GM12878 (cell line): ENCODE measurements around the gene ZNF43.

Source experiments
- ATF2 ChIP-seq: IDR thresholded peaks from 2 replicates; pipeline ENCODE4 v1.6.1; 2012; ENCODE audit warnings: low read length, inconsistent platforms
- BCL3 ChIP-seq: IDR thresholded peaks from 2 replicates; pipeline ENCODE4 v1.6.1; 2011; ENCODE audit warnings: borderline replicate concordance, low read depth, mild to moderate bottlenecking, moderate library complexity, low read length; ENCODE audit not compliant: insufficient read depth, poor library complexity, severe bottlenecking
- BRCA1 ChIP-seq: IDR thresholded peaks from 2 replicates; pipeline ENCODE4 v1.6.1; 2011; ENCODE audit warnings: low read depth, low read length, improper control_type of control experiment
- CBFB ChIP-seq: IDR thresholded peaks from 2 replicates; pipeline ENCODE4 v1.6.1; 2016; ENCODE audit warnings: antibody characterized with exemption, low read depth
- CHD2 ChIP-seq: IDR thresholded peaks from 2 replicates; pipeline ENCODE4 v1.6.1; 2011; ENCODE audit warnings: low read depth, low read length, improper control_type of control experiment, borderline replicate concordance
- CTCF ChIP-seq, 3 experiments: IDR thresholded peaks in 2 of 3; conservative IDR thresholded peaks in 1 of 3; 2 replicates each; pipeline ENCODE4 v1.5.1; 2011; ENCODE audit warnings: low read depth in 3 of 3, low read length in 3 of 3, mild to moderate bottlenecking in 3 of 3, control low read depth in 2 of 3, moderate library complexity in 2 of 3, inconsistent platforms in 1 of 3, mixed read lengths in 1 of 3; ENCODE audit not compliant: control insufficient read depth in 2 of 3, insufficient read depth in 1 of 3; ENCODE audit errors: extremely low read depth in 1 of 3
- GABPA ChIP-seq: IDR thresholded peaks from 2 replicates; pipeline ENCODE4 v1.6.1; 2014; ENCODE audit warnings: antibody characterized with exemption, low read depth, mild to moderate bottlenecking, inconsistent platforms
- IRF5 ChIP-seq: fragments of 450-650 bp; IDR thresholded peaks from 2 replicates; pipeline ENCODE4 v1.6.1; 2017; ENCODE audit warnings: borderline replicate concordance
- MYB ChIP-seq: fragments of 150-350 bp; IDR thresholded peaks from 2 replicates; pipeline ENCODE4 v1.6.1; 2014; ENCODE audit warnings: mild to moderate bottlenecking, low read depth, low read length, borderline replicate concordance
- NFIC ChIP-seq: IDR thresholded peaks from 2 replicates; pipeline ENCODE4 v1.6.1; 2012; ENCODE audit warnings: low read depth, mild to moderate bottlenecking, inconsistent platforms, low read length, moderate library complexity
- POLR2A ChIP-seq: IDR thresholded peaks from 2 replicates; pipeline ENCODE4 v1.6.1; 2011; ENCODE audit warnings: low read depth, mild to moderate bottlenecking, low read length
- SIN3A ChIP-seq: IDR thresholded peaks from 2 replicates; pipeline ENCODE4 v1.6.1; 2012; ENCODE audit warnings: low read depth, low read length, improper control_type of control experiment

GRCh38 chr19:21789466-21790085, 46.4 kb downstream of the ZNF43 start:
- no peak for TF ChIP-seq NFIC
- no peak for TF ChIP-seq ATF2
- no peak for TF ChIP-seq GABPA
- TF ChIP-seq CTCF (IDR thresholded peaks at IDR 0.05 in 2 of 3, conservative IDR thresholded peaks at IDR 0.05 in 1 of 3; ENCODE audit: control insufficient read depth in 2 of 3, extremely low read depth in 1 of 3, insufficient read depth in 1 of 3, low read depth in 3 of 3, low read length in 3 of 3), result no peak
- no peak for TF ChIP-seq CBFB
- no peak for TF ChIP-seq BRCA1
- no peak for TF ChIP-seq IRF5
- TF ChIP-seq MYB, result no peak
- TF ChIP-seq BCL3, result no peak
- no peak for TF ChIP-seq POLR2A
- no peak for TF ChIP-seq SIN3A
- no peak for TF ChIP-seq CHD2
